Measurements from ENCODE around the gene CD300LF. TPM values are rescaled to one million over a fixed set of nuclear protein-coding genes. Genes with fewer than 3 reads are reported as not detected.

CD300LF gene
- total RNA-seq, 1 donor from 2014 or later, result 1.8 TPM

Other genes starting within 250 kb of the CD300LF start
- 15.2 TPM for gene CD300A, start 246.3 kb downstream of the CD300LF start, total RNA-seq
- gene CD300LB, start 181.4 kb downstream of the CD300LF start, total RNA-seq, result 0.49 TPM
- 2.9 TPM for gene CD300C, start 166.8 kb downstream of the CD300LF start, total RNA-seq
- gene CD300H, start 145.4 kb downstream of the CD300LF start, total RNA-seq, result not detected
- not detected for gene CD300LD, start 120.6 kb downstream of the CD300LF start, total RNA-seq
- gene CD300E, start 89.2 kb downstream of the CD300LF start, total RNA-seq, result 0.35 TPM
- gene RAB37, start 24.3 kb upstream of the CD300LF start, total RNA-seq, result 5.1 TPM
- gene NHERF1, start 35.7 kb upstream of the CD300LF start, total RNA-seq, result 568 TPM
- 43.7 TPM for gene NAT9, start 63.4 kb upstream of the CD300LF start, total RNA-seq
- gene GRIN2C, start 147.0 kb upstream of the CD300LF start, total RNA-seq, result 0.43 TPM
- 9.3 TPM for gene FDXR, start 160.1 kb upstream of the CD300LF start, total RNA-seq
- gene FADS6, start 180.7 kb upstream of the CD300LF start, total RNA-seq, result 0.12 TPM
- 0.09 TPM for gene USH1G, start 210.3 kb upstream of the CD300LF start, total RNA-seq
- gene OTOP2, start 211.3 kb upstream of the CD300LF start, total RNA-seq, result not detected
- gene OTOP3, start 223.0 kb upstream of the CD300LF start, total RNA-seq, result not detected